Panc1 (cell line): ENCODE measurements around the gene CRYGN. TPM values are rescaled to one million over a fixed set of nuclear protein-coding genes. Genes with fewer than 3 reads are reported as not detected.
A peak's percentile ranks its signal among the peaks of the same experiment; 100 is the strongest.

Experiments used
- ATAC-seq: fragments of 200-7000 bp; cut with Tn5 transposase; 2 replicates; pipeline ENCODE4 v1.9.1; 2020; ENCODE audit warnings: mild to moderate bottlenecking, moderate library complexity
- BruUV-seq: library from RNA; stranded (reverse); fragments of 400-500 nt; replicated peaks from 2 replicates; lab custom pipeline; 2021; lab: Mats Ljungman, UMichigan
- CTCF ChIA-PET: fragments of 300-600 bp; sonication (Branson Sonifier 250); formaldehyde crosslinking; loops from one replicate; lab custom pipeline; 2022; ENCODE audit warnings: antibody characterized with exemption; lab: Charles Lee
- POLR2A ChIA-PET: fragments of 300-600 bp; sonication (Branson Sonifier 250); formaldehyde crosslinking; loops from one replicate; lab custom pipeline; 2022; ENCODE audit warnings: antibody characterized with exemption; lab: Charles Lee
- DNase-seq: peaks from one replicate; pipeline ENCODE4 v3.0.0-alpha.2; 2010; ENCODE audit warnings: low read depth, low spot score
- H3K27ac ChIP-seq: 2 replicates; pipeline ENCODE4 v1.5.1; 2011; ENCODE audit warnings: mild to moderate bottlenecking, low read length, inconsistent platforms
- H3K27me3 ChIP-seq: fragments of 200-500 bp; sonication (Bioruptor generic); 2 replicates; pipeline ENCODE4 v1.6.0; 2014; ENCODE audit warnings: low read length, inconsistent platforms; ENCODE audit not compliant: control insufficient read depth, insufficient read depth
- H3K36me3 ChIP-seq: fragments of 200-500 bp; sonication (Bioruptor generic); 2 replicates; pipeline ENCODE4 v1.5.1; 2014; ENCODE audit warnings: inconsistent platforms, mild to moderate bottlenecking, low read length, moderate library complexity; ENCODE audit not compliant: control insufficient read depth, insufficient read depth
- H3K4me1 ChIP-seq: 2 replicates; pipeline ENCODE4 v1.5.1; 2011; ENCODE audit warnings: inconsistent platforms, mild to moderate bottlenecking, low read length, moderate library complexity; ENCODE audit not compliant: control insufficient read depth, insufficient read depth
- H3K4me3 ChIP-seq, 2 experiments: 2 replicates each; pipeline ENCODE4 v1.5.1; 2011 to 2012; ENCODE audit warnings: low read depth in 2 of 2, low read length in 2 of 2, mild to moderate bottlenecking in 2 of 2, inconsistent platforms in 1 of 2, moderate library complexity in 1 of 2
- H3K9me3 ChIP-seq: fragments of 200-500 bp; sonication (Bioruptor generic); 2 replicates; pipeline ENCODE4 v1.5.1; 2014; ENCODE audit warnings: low read depth, mild to moderate bottlenecking, inconsistent platforms, low read length, moderate library complexity; ENCODE audit not compliant: control insufficient read depth, insufficient read depth
- CTCF ChIP-seq: fragments of 450-650 bp; IDR thresholded peaks from 2 replicates; pipeline ENCODE4 v1.5.1; 2017; ENCODE audit warnings: mild to moderate bottlenecking
- POLR2AphosphoS5 ChIP-seq: IDR thresholded peaks from 2 replicates; pipeline ENCODE4 v1.6.1; 2012; ENCODE audit warnings: mild to moderate bottlenecking, low read depth, low read length, moderate library complexity
- REST ChIP-seq, 2 experiments: IDR thresholded peaks; 2 replicates each; pipeline ENCODE4 v1.6.1; 2011 to 2012; ENCODE audit warnings: low read depth in 2 of 2, control low read depth in 1 of 2, low read length in 1 of 2, mild to moderate bottlenecking in 1 of 2, moderate library complexity in 1 of 2; ENCODE audit not compliant: insufficient read depth in 1 of 2
- SIN3A ChIP-seq: IDR thresholded peaks from 2 replicates; pipeline ENCODE4 v1.6.1; 2012; ENCODE audit warnings: low read depth, mild to moderate bottlenecking, low read length, moderate library complexity, borderline replicate concordance; ENCODE audit not compliant: insufficient read depth
- TCF7L2 ChIP-seq: IDR thresholded peaks from 2 replicates; pipeline ENCODE4 v1.6.1; 2011; ENCODE audit warnings: mild to moderate bottlenecking, low read depth, low read length, inconsistent platforms
- in situ Hi-C: cut with HindIII; loops from 2 replicates; pipeline ENCODE4 v1.10.0; 2016; ENCODE audit warnings: low sequenced_read_pairs, low pct_unique_long_range_greater_than_20kb
- intact Hi-C: fragments of 100-400 bp; cut with micrococcal nuclease; formaldehyde crosslinking; loops from one replicate; pipeline ENCODE4 v1.10.0; 2022; ENCODE audit not compliant: unreplicated experiment
- total RNA-seq: library from RNA; stranded (reverse); gene quantifications from one replicate; pipeline ENCODE4 v1.2.1, GENCODE V29; 2021; ENCODE audit not compliant: unreplicated experiment

CRYGN gene
- total RNA-seq, 1 experiment from 2014 or later: 0.74 TPM

- no peak for TF ChIP-seq CTCF
- TF ChIP-seq POLR2AphosphoS5: no peak
- no peak for TF ChIP-seq REST (IDR thresholded peaks at IDR 0.05; ENCODE audit: insufficient read depth in 1 of 2, low read depth in 2 of 2, low read length in 1 of 2)
- TF ChIP-seq TCF7L2: no peak
- no peak for TF ChIP-seq SIN3A
- H3K27me3 ChIP-seq: no peaks in the 10 kb centered on the region
- peaks cover 32% of the 10 kb centered on the region for H3K4me1 ChIP-seq
- POLR2A ChIA-PET: no interaction called here
- DNase-seq (no peak), ATAC-seq (no peak)
- H3K4me3 ChIP-seq: no peak overlapping the region
- in situ Hi-C loops: no loop called here
- H3K9me3 ChIP-seq: no peaks in the 10 kb centered on the region
- intact Hi-C loops: loop anchor here (10.0 kb wide), 1 partner anchor 300 kb away; no protein-coding TSS in a partner anchor
- CTCF ChIA-PET: no interaction called here
- BruUV-seq: no TSS peak
- H3K27ac ChIP-seq: peak overlapping the region; percentile 98; the same call in 1 of the 2 replicates
- H3K36me3 ChIP-seq: no peaks in the 10 kb centered on the region
Measured at GRCh38 chr7:151454305-151454704, 14.4 kb upstream of the CRYGN start.

GRCh38 chr7:151453326-151453791, 13.4 kb upstream of the CRYGN start:
- in situ Hi-C loops: no loop called here
- Histone ChIP-seq H3K4me1 (peaks cover 29% of the 10 kb centered on the region), H3K36me3 (no peaks in the 10 kb centered on the region), H3K4me3 (no peak overlapping the region), H3K27me3 (no peaks in the 10 kb centered on the region), H3K9me3 (no peaks in the 10 kb centered on the region), H3K27ac (peak overlapping the region; percentile 62)
- DNase-seq (no peak), ATAC-seq (peak; percentile 20; the same call in 1 of the 2 replicates)
- intact Hi-C loops: loop anchor here (10.0 kb wide), 1 partner anchor 301 kb away; no protein-coding TSS in a partner anchor
- CTCF ChIA-PET: interaction anchor here (0.6 kb wide), 1 partner anchor 42 kb away, joined by 4 read pairs; no protein-coding TSS in a partner anchor
- POLR2A ChIA-PET: no interaction called here
- BruUV-seq: no TSS peak
- TF ChIP-seq POLR2AphosphoS5 (no peak), TCF7L2 (no peak), SIN3A (no peak), REST (IDR thresholded peaks at IDR 0.05; ENCODE audit: insufficient read depth in 1 of 2, low read depth in 2 of 2, low read length in 1 of 2) (no peak), CTCF (no peak)
